Activated naive CD4-positive, alpha-beta T cell treated with anti-CD3 and anti-CD28 coated beads for 36 hours (primary cell): ENCODE results near the gene TTC32. TPM values are rescaled to one million over a fixed set of nuclear protein-coding genes. Genes with fewer than 3 reads are reported as not detected.

Experiments used
- CTCF ChIA-PET: fragments of 350-600 bp; sonication (Branson Sonifier 250); formaldehyde crosslinking; loops from one replicate; lab custom pipeline; 2021; ENCODE audit warnings: antibody characterized with exemption; lab: Charles Lee
- DNase-seq: peaks from one replicate; pipeline ENCODE4 v3.0.0-alpha.2; 2020
- H3K27ac Mint-ChIP-seq: one replicate; pipeline ENCODE4 v1.8.0; 2021; ENCODE audit warnings: mild to moderate bottlenecking, mixed read lengths
- H3K27me3 Mint-ChIP-seq: one replicate; pipeline ENCODE4 v1.8.0; 2021; ENCODE audit warnings: low read depth, mixed read lengths
- H3K36me3 Mint-ChIP-seq: one replicate; pipeline ENCODE4 v1.8.0; 2021; ENCODE audit warnings: low read depth, mixed read lengths
- H3K4me1 Mint-ChIP-seq: one replicate; pipeline ENCODE4 v1.8.0; 2021; ENCODE audit warnings: low read depth, mixed read lengths
- H3K4me3 Mint-ChIP-seq: one replicate; pipeline ENCODE4 v1.8.0; 2021; ENCODE audit warnings: mild to moderate bottlenecking, moderate library complexity, mixed read lengths
- H3K9me3 Mint-ChIP-seq: one replicate; pipeline ENCODE4 v1.8.0; 2021; ENCODE audit warnings: mixed read lengths
- intact Hi-C: fragments of 100-400 bp; cut with micrococcal nuclease; formaldehyde crosslinking; loops from one replicate; pipeline ENCODE4 v1.15.1; 2023
- total RNA-seq, 2 experiments: library from RNA; stranded (reverse); gene quantifications; one replicate each; pipeline ENCODE4 v1.2.3, GENCODE V29; 2021

The TTC32 gene
- total RNA-seq, 2 experiments from 2014 or later = 17.0 to 19.4 TPM

DNA sequence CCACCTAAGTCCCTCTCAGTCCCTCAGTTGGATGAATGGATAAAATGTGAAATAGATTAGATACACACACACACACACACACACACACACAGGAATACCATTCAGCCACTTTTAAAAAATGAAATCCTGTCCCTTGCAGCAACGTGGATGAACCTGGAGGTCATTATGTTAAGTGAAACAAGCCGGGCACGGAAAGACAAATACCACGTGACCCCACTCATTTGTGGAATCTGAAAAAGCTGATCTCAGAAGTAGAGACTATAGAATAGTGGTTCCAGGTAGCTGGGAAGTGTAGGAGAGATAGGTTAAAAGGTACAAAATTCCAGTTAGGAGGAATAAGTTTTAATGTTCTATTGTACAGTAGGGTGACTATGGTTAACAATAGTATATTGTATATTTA lies 31.0 kb downstream of the TTC32 start:
- no peak overlapping the region for H3K4me3 Mint-ChIP-seq
- no peak for DNase-seq
- H3K36me3 Mint-ChIP-seq = no peaks in the 10 kb centered on the region
- H3K4me1 Mint-ChIP-seq = peaks cover 20% of the 10 kb centered on the region
- H3K27me3 Mint-ChIP-seq = no peaks in the 10 kb centered on the region
- H3K9me3 Mint-ChIP-seq = no peaks in the 10 kb centered on the region
- CTCF ChIA-PET = no interaction called here
- H3K27ac Mint-ChIP-seq = no peak overlapping the region
- intact Hi-C loops = no loop called here

DNA sequence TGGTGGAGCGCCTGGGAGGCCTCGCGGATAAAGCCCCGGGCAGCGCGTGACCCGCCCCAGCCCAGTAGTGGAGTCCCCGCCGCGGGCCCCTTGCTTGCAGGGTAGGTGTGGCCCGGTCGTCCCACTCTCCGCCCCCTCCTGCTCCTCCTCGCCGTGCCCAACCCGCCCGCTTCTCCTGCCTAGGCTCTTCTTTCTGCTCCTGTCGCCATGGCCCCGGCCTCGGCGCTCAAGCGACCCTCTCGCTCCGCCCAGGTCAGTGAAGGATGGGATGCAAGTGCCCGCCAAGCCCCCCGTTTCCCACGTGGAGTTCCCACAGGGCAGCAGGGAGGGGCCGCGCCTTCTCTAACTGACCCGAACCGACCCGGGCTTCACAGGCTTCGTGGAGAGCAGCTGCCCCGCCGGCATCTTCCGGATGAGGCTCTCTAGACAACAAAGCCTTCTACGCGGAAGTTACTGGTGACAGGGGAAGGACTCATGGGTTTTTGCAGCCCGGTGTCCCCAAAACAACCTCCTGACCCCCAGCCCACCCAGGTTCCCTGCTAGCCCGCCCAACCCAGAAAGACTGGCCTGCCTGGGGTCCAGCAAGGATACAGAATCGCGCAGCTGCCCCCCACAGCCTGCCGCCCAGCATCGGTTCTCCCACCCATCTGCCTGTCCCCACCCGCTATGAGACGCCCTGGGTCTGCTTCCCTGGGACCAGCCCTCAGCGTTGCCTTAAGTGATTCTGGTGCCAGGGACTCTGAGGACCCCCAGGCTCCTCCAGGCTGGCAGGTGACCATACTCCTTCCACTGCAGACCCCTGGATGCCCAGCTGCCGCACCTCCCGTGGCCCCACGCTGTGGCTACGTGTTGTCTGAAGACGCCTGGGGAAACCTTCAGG lies 32.8 kb downstream of the TTC32 start:
- Mint-ChIP-seq H3K4me1 (peaks cover 22% of the 10 kb centered on the region), H3K4me3 (peak overlapping the region; percentile 83), H3K36me3 (no peaks in the 10 kb centered on the region), H3K27ac (peak overlapping the region; percentile 47), H3K9me3 (no peaks in the 10 kb centered on the region), H3K27me3 (no peaks in the 10 kb centered on the region)
- peak; percentile 67 for DNase-seq
- intact Hi-C loops = loop anchor here (1.0 to 5.0 kb wide), 5 partner anchors 32 to 782 kb away; partner anchors contain the start of genes HS1BP3 and TTC32
- CTCF ChIA-PET = interaction anchor here (0.5 to 0.6 kb wide), 2 partner anchors 39 to 148 kb away, joined by 3 to 6 read pairs; no protein-coding TSS in a partner anchor

DNA sequence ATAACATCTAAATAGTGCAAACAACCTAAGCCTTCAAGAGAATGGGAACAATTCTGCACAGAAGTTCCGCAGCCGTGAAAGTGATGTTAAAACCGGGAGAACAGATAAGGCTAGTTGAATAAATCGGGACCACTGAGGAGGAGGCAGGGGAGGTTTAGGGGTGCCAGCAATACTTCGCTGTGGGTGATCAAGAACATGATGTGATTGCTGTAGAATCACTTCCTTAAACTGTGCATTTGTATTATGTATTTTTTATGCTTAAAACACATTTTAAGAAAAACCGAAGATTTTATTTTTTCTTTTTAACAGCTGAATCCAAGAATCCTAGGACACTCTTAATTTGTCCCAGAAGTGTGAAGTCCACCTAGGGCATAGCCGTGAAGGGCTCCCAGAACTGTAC lies 33.6 kb downstream of the TTC32 start:
- Mint-ChIP-seq H3K4me1 (peaks cover 22% of the 10 kb centered on the region), H3K27ac (no peak overlapping the region), H3K9me3 (no peaks in the 10 kb centered on the region)

DNA sequence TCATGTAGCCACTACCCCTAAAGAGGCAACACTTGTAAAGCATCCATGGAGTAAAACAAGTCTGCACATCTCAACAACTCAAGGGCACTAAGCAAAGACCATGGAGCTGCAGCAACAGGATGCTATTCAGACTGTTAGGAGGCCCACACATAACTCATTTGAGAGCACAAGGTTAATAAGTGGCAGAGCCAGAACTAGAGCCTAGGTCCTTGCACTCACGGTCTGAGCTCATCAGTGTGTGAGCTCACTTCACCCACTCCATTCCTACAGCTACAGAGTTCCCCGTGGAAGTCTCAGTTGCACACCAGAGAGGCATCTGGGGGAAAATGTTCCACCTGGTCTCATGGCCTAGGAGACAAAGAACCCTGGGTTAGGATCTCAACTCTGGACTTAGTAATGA lies 35.0 kb downstream of the TTC32 start:
- DNase-seq = no peak
- Mint-ChIP-seq H3K9me3 (no peaks in the 10 kb centered on the region), H3K36me3 (no peaks in the 10 kb centered on the region), H3K4me1 (peaks cover 22% of the 10 kb centered on the region), H3K4me3 (no peak overlapping the region), H3K27ac (no peak overlapping the region), H3K27me3 (no peaks in the 10 kb centered on the region)
- intact Hi-C loops = loop anchor here (5.0 kb wide), 2 partner anchors 231 to 504 kb away; no protein-coding TSS in a partner anchor
- CTCF ChIA-PET = interaction anchor here (0.8 to 1.6 kb wide), 2 partner anchors 12 to 32 kb away, joined by 3 to 4 read pairs; no protein-coding TSS in a partner anchor

More for the DNA sequence above, 33.6 kb downstream of the TTC32 start:
- intact Hi-C loops = loop anchor here (1.0 to 5.0 kb wide), 4 partner anchors 229 to 783 kb away; partner anchors contain the start of gene HS1BP3
- DNase-seq = no peak
- CTCF ChIA-PET = interaction anchor here (0.6 kb wide), 1 partner anchor 39 kb away, joined by 6 read pairs; no protein-coding TSS in a partner anchor
- H3K4me3 Mint-ChIP-seq = peak overlapping the region; percentile 83
- H3K36me3 Mint-ChIP-seq = no peaks in the 10 kb centered on the region
- no peaks in the 10 kb centered on the region for H3K27me3 Mint-ChIP-seq

DNA sequence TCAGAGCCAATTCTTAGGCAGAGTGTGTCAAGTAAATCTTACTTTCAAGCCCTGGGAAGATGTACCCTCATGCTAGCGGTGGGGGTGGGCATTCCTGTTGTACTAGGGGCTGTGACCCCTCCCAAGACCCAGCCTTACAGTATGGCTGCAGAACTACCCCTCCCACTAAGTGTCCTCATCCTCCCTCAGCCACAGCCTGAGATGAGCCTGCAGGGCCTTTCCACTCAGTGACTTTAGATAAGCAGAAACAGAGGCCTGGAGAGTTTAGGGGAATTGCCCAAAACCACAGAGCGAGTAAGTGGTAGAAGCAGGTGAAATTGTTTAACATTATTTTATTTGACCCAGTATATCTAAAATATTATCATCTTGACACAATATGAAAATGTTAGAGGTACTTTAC lies 36.6 kb downstream of the TTC32 start:
- H3K9me3 Mint-ChIP-seq = no peaks in the 10 kb centered on the region
- intact Hi-C loops = loop anchor here (5.0 kb wide), 2 partner anchors 232 to 503 kb away; no protein-coding TSS in a partner anchor
- peaks cover 21% of the 10 kb centered on the region for H3K4me1 Mint-ChIP-seq
- no peaks in the 10 kb centered on the region for H3K36me3 Mint-ChIP-seq
- H3K4me3 Mint-ChIP-seq = no peak overlapping the region
- H3K27me3 Mint-ChIP-seq = no peaks in the 10 kb centered on the region
- CTCF ChIA-PET = interaction anchor here (0.8 to 1.3 kb wide), 7 partner anchors 10 to 1345 kb away, joined by 3 to 6 read pairs (median 3); no protein-coding TSS in a partner anchor
- no peak overlapping the region for H3K27ac Mint-ChIP-seq
- DNase-seq = peak; percentile 25

DNA sequence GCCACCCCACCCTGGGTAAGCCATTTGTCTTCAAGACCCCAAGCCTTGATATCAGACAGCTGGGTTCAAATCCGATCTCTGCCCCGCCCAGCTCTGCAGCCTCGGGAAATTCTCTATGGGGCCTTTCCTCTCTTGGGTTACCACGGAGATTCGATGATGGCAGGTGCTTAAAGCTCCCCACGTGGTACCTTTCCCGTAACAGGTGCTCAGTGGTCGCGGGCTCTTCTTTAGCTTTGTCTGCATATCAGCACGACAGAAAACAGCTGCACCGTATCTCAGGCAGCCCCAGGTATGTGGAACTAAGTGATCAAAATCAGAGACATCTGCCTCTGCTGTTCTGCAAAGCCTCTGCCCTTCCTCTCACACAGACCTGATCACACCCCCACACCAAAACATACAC lies 37.4 kb downstream of the TTC32 start:
- Mint-ChIP-seq H3K27ac (no peak overlapping the region), H3K9me3 (no peaks in the 10 kb centered on the region), H3K4me3 (no peak overlapping the region), H3K36me3 (no peaks in the 10 kb centered on the region), H3K27me3 (no peaks in the 10 kb centered on the region), H3K4me1 (peaks cover 14% of the 10 kb centered on the region)
- DNase-seq = no peak
- intact Hi-C loops = loop anchor here (5.0 kb wide), 1 partner anchor 1427 kb away; no protein-coding TSS in a partner anchor
- CTCF ChIA-PET = interaction anchor here (0.5 to 1.4 kb wide), 12 partner anchors 11 to 1344 kb away, joined by 3 to 6 read pairs (median 3); no protein-coding TSS in a partner anchor

DNA sequence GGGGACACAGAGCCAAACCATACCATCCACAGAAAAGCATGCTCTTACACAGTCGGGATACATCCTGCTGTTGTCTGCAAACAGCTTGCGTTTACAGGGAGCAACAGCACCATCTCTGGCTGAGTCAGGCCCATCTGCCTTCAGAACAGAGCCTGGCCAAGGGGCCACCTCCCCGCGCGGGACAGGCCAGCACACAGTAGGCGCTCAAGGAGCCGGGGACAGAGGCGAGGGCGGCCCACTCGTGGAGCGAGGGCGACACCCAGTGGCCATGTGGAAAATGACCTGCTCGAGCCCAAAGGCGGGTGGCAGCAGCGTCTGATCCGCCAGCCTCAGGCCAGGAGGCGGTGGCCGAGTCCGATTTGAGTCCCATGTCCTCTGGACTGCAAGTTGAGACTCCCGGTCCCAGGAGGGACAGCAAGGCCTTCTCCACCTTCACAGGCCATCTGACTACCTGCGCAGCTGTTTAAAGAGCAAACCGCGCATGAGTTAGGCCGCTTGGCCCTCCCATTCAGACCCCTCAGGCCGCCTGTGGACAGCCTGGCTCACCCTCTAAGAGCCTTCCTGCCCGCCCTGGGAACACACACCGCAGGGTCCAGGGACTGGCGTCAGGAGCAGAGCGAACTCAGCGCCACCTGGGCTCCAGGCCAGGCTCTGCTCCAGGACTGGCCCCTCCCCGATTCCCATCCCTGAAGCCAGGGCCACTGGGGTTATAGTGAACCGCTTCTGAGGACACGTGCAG lies 38.3 kb downstream of the TTC32 start:
- CTCF ChIA-PET = interaction anchor here (0.7 to 2.6 kb wide), 7 partner anchors 10 to 1342 kb away, joined by 3 to 13 read pairs (median 3); no protein-coding TSS in a partner anchor
- DNase-seq = peak; percentile 75
- H3K27me3 Mint-ChIP-seq = no peaks in the 10 kb centered on the region
- H3K4me3 Mint-ChIP-seq = no peak overlapping the region
- intact Hi-C loops = loop anchor here (1.0 to 5.0 kb wide), 6 partner anchors 94 to 1476 kb away; no protein-coding TSS in a partner anchor
- H3K27ac Mint-ChIP-seq = no peak overlapping the region
- H3K9me3 Mint-ChIP-seq = no peaks in the 10 kb centered on the region
- no peaks in the 10 kb centered on the region for H3K36me3 Mint-ChIP-seq
- H3K4me1 Mint-ChIP-seq = peaks cover 7% of the 10 kb centered on the region

DNA sequence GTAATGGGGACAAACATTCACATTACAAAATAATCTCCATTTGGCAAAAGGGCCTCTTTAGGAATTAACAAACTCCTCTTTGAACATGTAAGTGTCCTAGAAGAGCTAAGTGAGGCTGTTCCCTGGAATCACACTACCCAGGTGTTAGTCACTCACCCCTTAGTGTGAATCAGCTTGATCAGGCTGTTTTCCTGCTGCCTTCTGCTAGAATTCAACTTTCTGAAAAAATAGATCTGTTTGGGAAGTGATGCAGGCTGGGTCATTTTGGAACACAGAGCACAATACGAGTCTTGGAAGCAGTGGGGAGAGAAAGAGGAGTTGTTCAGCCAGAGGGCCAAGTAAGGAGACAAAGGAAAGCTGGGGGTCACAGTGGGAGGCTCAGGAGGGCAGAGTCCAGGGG lies 40.0 kb downstream of the TTC32 start:
- CTCF ChIA-PET = interaction anchor here (2.6 kb wide), 1 partner anchor 1341 kb away, joined by 13 read pairs; no protein-coding TSS in a partner anchor
- no peaks in the 10 kb centered on the region for H3K9me3 Mint-ChIP-seq
- H3K4me1 Mint-ChIP-seq = peaks cover 2% of the 10 kb centered on the region
- H3K4me3 Mint-ChIP-seq = no peak overlapping the region
- H3K27me3 Mint-ChIP-seq = no peaks in the 10 kb centered on the region
- no peak for DNase-seq
- H3K27ac Mint-ChIP-seq = no peak overlapping the region
- no peaks in the 10 kb centered on the region for H3K36me3 Mint-ChIP-seq
- intact Hi-C loops = loop anchor here (5.0 kb wide), 1 partner anchor 1425 kb away; no protein-coding TSS in a partner anchor

DNA sequence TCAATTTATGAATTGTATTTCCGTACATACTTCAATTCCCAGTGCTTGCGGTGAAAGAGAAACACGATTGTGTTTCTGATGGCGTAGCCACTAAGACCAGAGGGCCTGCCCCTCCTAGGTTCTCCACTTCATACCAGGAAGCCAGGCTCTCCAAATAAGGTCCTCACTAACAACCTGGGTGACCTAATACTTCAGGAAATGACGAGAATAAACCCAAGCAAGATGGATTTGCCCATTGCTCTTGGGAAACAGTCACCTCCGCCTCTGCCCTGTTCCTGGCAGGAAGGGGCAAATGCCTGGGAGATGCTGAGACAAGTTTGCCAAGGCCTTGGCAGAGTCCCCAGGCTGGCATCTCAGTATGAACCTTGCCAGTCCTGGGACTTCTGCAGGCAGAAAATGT lies 41.8 kb downstream of the TTC32 start:
- H3K27ac Mint-ChIP-seq = no peak overlapping the region
- intact Hi-C loops = loop anchor here (5.0 kb wide), 1 partner anchor 1423 kb away; no protein-coding TSS in a partner anchor

DNA sequence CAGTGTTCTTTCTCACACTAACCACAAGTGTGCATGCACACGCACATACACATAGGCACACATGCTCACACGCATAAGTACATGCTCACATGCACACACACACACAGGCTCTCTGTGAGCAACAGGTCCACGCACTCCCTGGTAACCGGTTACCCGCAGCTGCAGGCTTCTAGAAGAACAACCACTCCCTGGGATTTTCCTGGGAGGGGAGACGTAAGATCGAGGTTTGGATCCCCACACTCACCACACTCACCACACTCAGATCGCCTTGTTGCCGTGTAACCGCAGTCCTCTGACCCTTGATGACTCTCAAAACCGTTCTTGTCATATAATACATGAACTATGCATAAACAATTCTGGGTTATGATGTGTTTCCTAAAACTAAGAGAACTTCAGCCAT lies 42.2 kb downstream of the TTC32 start:
- no peaks in the 10 kb centered on the region for H3K9me3 Mint-ChIP-seq
- no peak overlapping the region for H3K27ac Mint-ChIP-seq
- CTCF ChIA-PET = no interaction called here
- no peak for DNase-seq
- no peaks in the 10 kb centered on the region for H3K4me1 Mint-ChIP-seq
- intact Hi-C loops = no loop called here
- H3K27me3 Mint-ChIP-seq = no peaks in the 10 kb centered on the region
- H3K4me3 Mint-ChIP-seq = no peak overlapping the region
- no peaks in the 10 kb centered on the region for H3K36me3 Mint-ChIP-seq

More for the DNA sequence above, 41.8 kb downstream of the TTC32 start:
- Mint-ChIP-seq H3K4me3 (no peak overlapping the region), H3K27me3 (no peaks in the 10 kb centered on the region), H3K4me1 (no peaks in the 10 kb centered on the region), H3K36me3 (no peaks in the 10 kb centered on the region), H3K9me3 (no peaks in the 10 kb centered on the region)
- CTCF ChIA-PET = interaction anchor here (0.6 kb wide), 1 partner anchor 141 kb away, joined by 3 read pairs; no protein-coding TSS in a partner anchor
- no peak for DNase-seq

DNA sequence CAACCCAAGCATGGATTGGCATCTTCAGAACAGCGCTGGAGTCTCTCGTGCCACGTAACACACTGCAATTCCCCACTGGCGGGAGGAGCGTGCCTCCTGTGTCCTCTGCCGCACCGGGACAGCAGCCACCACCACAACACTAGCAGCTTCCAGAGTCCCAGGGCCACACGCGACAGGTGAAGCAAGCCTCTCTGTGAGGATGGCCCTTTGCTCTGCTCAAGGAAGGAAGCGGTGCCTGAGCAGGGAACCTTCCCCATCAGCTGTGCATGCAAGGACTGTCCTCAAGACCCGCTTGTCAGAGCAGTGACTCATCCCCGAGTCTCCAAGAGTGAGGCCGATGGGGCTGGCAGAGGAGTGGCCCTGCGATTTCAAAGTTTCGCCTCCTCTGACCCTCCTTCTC lies 44.0 kb downstream of the TTC32 start:
- Mint-ChIP-seq H3K27ac (no peak overlapping the region), H3K9me3 (no peaks in the 10 kb centered on the region), H3K36me3 (no peaks in the 10 kb centered on the region), H3K4me3 (no peak overlapping the region), H3K27me3 (no peaks in the 10 kb centered on the region), H3K4me1 (no peaks in the 10 kb centered on the region)
- intact Hi-C loops = no loop called here
- CTCF ChIA-PET = interaction anchor here (1.1 kb wide), 1 partner anchor 507 kb away, joined by 3 read pairs; no protein-coding TSS in a partner anchor
- no peak for DNase-seq
